Stomach (tissue), 9 donors: Measurements from ENCODE around the gene ZBTB43. TPM values are rescaled to one million over a fixed set of nuclear protein-coding genes. Genes with fewer than 3 reads are reported as not detected.
A peak's percentile ranks its signal among the peaks of the same experiment; 100 is the strongest.

Source experiments
- DNase-seq, 2 donors: peaks; one replicate each; pipeline versions ENCODE4 v3.0.0 to v3.0.0-alpha.2; 2013 to 2019
- H3K27ac ChIP-seq, 5 donors: fragments of 200-600 bp in 4 of 5; sonication (generic) in 4 of 5; one replicate each; pipeline ENCODE4 v1.5.1; 2013 to 2019; ENCODE audit warnings: mild to moderate bottlenecking in 1 of 5, moderate library complexity in 1 of 5
- H3K27me3 ChIP-seq, 3 donors: fragments of 200-600 bp; sonication (generic); one replicate each; pipeline ENCODE4 v1.5.1; 2017 to 2019; ENCODE audit warnings: mixed run types in 1 of 3
- H3K36me3 ChIP-seq, 4 donors: fragments of 200-600 bp; sonication (generic); 1 replicate in 3 of 4; 2 replicates in 1 of 4; pipeline ENCODE4 v1.5.1; 2016 to 2019
- H3K4me1 ChIP-seq, 4 donors: fragments of 200-600 bp; sonication (generic); one replicate each; pipeline ENCODE4 v1.5.1; 2016 to 2019
- H3K4me3 ChIP-seq, 4 donors: fragments of 200-600 bp; sonication (generic) in 3 of 4; one replicate each; pipeline ENCODE4 v1.5.1; 2016 to 2019; ENCODE audit warnings: mild to moderate bottlenecking in 1 of 4
- H3K9me3 ChIP-seq, 4 donors: fragments of 200-600 bp; sonication (generic); one replicate each; pipeline ENCODE4 v1.5.1; 2016 to 2019
- CTCF ChIP-seq, 7 experiments: fragments of 450-650 bp in 4 of 7; fragments of 200-600 bp in 3 of 7; sonication (generic) in 3 of 7; IDR thresholded peaks; one replicate each; pipeline ENCODE4 v1.5.1; 2016 to 2019; ENCODE audit warnings: antibody characterized with exemption in 7 of 7, control low read depth in 2 of 7, mild to moderate bottlenecking in 1 of 7
- EP300 ChIP-seq: sonication (generic); formaldehyde crosslinking; IDR thresholded peaks from one replicate; pipeline ENCODE4 v1.6.1; 2017; ENCODE audit warnings: antibody characterized with exemption
- POLR2A ChIP-seq, 4 donors: fragments of 450-650 bp; IDR thresholded peaks; one replicate each; pipeline ENCODE4 v1.6.1; 2016; ENCODE audit warnings: antibody characterized with exemption in 4 of 4, control low read depth in 2 of 4, mild to moderate bottlenecking in 1 of 4, moderate library complexity in 1 of 4
- POLR2AphosphoS5 ChIP-seq, 3 donors: sonication (generic); formaldehyde crosslinking; IDR thresholded peaks; one replicate each; pipeline ENCODE4 v1.6.1; 2016; ENCODE audit warnings: antibody characterized with exemption in 3 of 3
- WGBS, 5 donors: extraction: QIAGEN DNeasy Blood & Tissue Kit in 3 of 5; methylation state at CpG; one replicate each; pipeline versions ENCODE4 v1.1.5 to v1.1.7; 2013 to 2018; 5-methylcytosine and 5-hydroxymethylcytosine counted together
- intact Hi-C: fragments of 100-400 bp; cut with DNase I; formaldehyde crosslinking; loops from one replicate; pipeline ENCODE4 v1.15.1; 2023; ENCODE audit warnings: low total_unique reads
- polyA plus RNA-seq, 3 donors: library from polyadenylated mRNA; stranded (reverse); fragments of 200-250 nt; gene quantifications; one replicate each; pipeline ENCODE4 v1.2.3, GENCODE V29; 2013
- total RNA-seq, 5 donors: library from RNA; depleted of rRNA; stranded (reverse); fragments of >200 nt; gene quantifications; one replicate each; pipeline versions ENCODE4 v1.1.0 to v1.2.3, GENCODE V29; 2014 to 2016
- donor health status: healthy with polysubstance abuse.
- donor health status: Bipolar disorder and iron deficiency.
- donor health status: healthy.

Gene ZBTB43
- total and polyA plus RNA-seq, 8 donors = 1.8 to 114 (median 6.6) TPM

DNA sequence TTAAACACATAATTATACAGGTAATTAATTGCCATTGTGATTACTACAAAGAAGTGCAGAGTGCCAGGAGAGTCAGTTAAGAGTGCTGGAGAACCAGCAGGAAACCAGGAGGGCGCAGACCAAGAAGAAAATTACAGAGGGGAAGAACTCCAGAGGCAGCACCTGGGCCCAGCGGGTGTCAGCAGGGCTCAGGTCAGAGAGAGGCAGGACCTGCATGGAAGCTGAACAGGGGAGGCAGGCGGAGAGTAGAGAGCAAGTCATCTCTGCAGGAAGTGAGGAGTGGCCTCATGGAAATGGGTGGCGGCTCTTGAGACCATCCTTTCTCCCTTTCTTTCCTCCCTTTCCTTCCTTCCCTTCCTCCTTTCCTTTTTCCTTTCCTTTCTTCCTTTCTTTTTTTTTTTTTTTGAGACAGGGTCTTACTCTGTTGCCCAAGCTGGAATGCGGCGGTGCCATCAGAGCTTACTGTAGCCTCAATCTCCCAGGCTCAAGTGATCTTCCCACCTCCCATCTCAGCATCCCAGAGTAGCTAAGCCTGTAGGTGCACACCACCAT is 51.6 kb downstream of the ZBTB43 start:
- H3K27ac ChIP-seq = no peak overlapping the region
- no peak overlapping the region for H3K4me3 ChIP-seq
- WGBS, 5 donors = 83 to 87% (median 86%) methylated on average over 6 of the region's 6 CpGs
- peaks cover 0 to 26% (median 0%) of the 10 kb centered on the region in 3 donors for H3K27me3 ChIP-seq
- no peak for DNase-seq
- intact Hi-C loops = no loop called here
- H3K9me3 ChIP-seq = no peaks in the 10 kb centered on the region
- TF ChIP-seq POLR2AphosphoS5 (IDR thresholded peaks at IDR 0.05) = no peak
- TF ChIP-seq EP300 = no peak
- TF ChIP-seq CTCF (IDR thresholded peaks at IDR 0.05) = no peak
- TF ChIP-seq POLR2A (IDR thresholded peaks at IDR 0.05) = no peak
- no peaks in the 10 kb centered on the region for H3K36me3 ChIP-seq
- peaks cover 13 to 22% (median 19%) of the 10 kb centered on the region in 4 donors for H3K4me1 ChIP-seq

DNA sequence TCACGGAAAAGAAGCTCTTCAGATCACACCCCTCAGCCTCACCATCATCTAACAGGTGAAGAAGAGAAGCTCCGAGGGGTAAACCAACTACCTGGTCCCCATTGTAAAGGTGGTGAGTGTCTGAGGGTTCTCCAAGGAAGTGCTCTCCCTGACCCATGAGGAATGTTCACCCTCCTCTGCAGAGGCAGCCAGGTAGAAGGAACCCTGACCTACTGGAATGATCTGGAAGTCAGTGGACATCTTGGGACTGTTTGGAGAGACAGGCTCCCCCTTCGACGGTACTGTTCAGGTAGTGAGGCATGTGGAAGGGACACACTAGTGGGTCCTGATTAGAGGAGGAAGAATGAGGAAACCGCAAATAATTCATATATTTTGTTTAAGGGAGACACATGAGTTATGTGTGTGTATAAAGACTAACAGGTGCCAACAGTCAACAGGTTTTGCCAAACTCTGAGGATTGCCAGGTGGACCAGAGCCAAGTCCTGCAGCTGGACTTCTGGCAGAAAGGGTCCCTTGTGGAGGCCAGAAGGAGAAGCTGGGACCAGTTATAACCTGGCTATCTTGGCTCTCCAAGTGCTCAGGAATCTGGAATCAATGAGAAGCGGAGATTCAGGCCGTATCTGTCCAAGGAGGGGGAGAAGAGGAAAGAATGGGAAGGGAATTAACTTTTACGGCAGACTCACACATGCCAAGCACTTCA is 52.6 kb downstream of the ZBTB43 start:
- Histone ChIP-seq H3K27me3 (peaks cover 0 to 16% (median 0%) of the 10 kb centered on the region in 3 donors), H3K4me3 (no peak overlapping the region), H3K27ac (no peak overlapping the region), H3K4me1 (peaks cover 23 to 32% (median 29%) of the 10 kb centered on the region in 4 donors), H3K36me3 (no peaks in the 10 kb centered on the region), H3K9me3 (no peaks in the 10 kb centered on the region)
- DNase-seq = peak; percentile 44 to 78
- 38 to 50% (median 46%) methylated on average over 8 of the region's 8 CpGs for WGBS, 5 donors
- no peak for TF ChIP-seq POLR2AphosphoS5 (IDR thresholded peaks at IDR 0.05)
- no peak for TF ChIP-seq POLR2A (IDR thresholded peaks at IDR 0.05)
- TF ChIP-seq EP300 = no peak
- TF ChIP-seq CTCF (IDR thresholded peaks at IDR 0.05) = no peak
- intact Hi-C loops = no loop called here

GRCh38 chr9:126859111-126859510 is 54.3 kb downstream of the ZBTB43 start:
- intact Hi-C loops = no loop called here
- TF ChIP-seq POLR2A (IDR thresholded peaks at IDR 0.05) (no peak), POLR2AphosphoS5 (IDR thresholded peaks at IDR 0.05) (no peak), CTCF (IDR thresholded peaks at IDR 0.05) (no peak), EP300 (no peak)
- no peaks in the 10 kb centered on the region for H3K9me3 ChIP-seq
- peaks cover 30 to 49% (median 42%) of the 10 kb centered on the region in 4 donors for H3K4me1 ChIP-seq
- peaks cover 0 to 8% (median 6%) of the 10 kb centered on the region in 4 donors for H3K36me3 ChIP-seq
- 87 to 97% (median 91%) methylated on average over 2 of the region's 2 CpGs for WGBS, 5 donors
- H3K27ac ChIP-seq = no peak overlapping the region
- H3K27me3 ChIP-seq = peaks cover 0 to under 1% (median 0%) of the 10 kb centered on the region in 3 donors
- DNase-seq = no peak
- no peak overlapping the region for H3K4me3 ChIP-seq

- WGBS, 5 donors = 0 to 1% (median 0%) methylated on average over 4 to 67 of the region's 67 CpGs
- TF ChIP-seq EP300 (no peak), CTCF (IDR thresholded peaks at IDR 0.05) (peak in 6 of 7 experiments; percentile 61 to 100 (median 98)), POLR2AphosphoS5 (IDR thresholded peaks at IDR 0.05) (peak in 2 of 3 donors; percentile 38 to 74)
These were observed 55.4 kb downstream of the ZBTB43 start, which contains the start of gene ZBTB34 for GRCh38 chr9:126860077-126860756. Gene ZBTB34, plus strand, starts transcription at chr9:126860639. Its CDS starts 18,761 bp downstream, at chr9:126879400.

More at GRCh38 chr9:126860077-126860756, 55.4 kb downstream of the ZBTB43 start, which contains the start of gene ZBTB34:
- H3K36me3 ChIP-seq = peaks cover 5 to 17% (median 17%) of the 10 kb centered on the region in 4 donors
- DNase-seq = peak; percentile 77 to 89
- peak within 1 kb of the TSS; percentile 89 to 97 (median 94) for H3K4me3 ChIP-seq
- H3K27ac ChIP-seq = peak within 1 kb of the TSS; percentile 86 to 96 (median 94)
- peaks cover 30 to 53% (median 45%) of the 10 kb centered on the region in 4 donors for H3K4me1 ChIP-seq
- intact Hi-C loops = no loop called here
- no peaks in the 10 kb centered on the region for H3K27me3 ChIP-seq
- H3K9me3 ChIP-seq = no peaks in the 10 kb centered on the region
